Liver (tissue), 9 donors: ENCODE results near the gene ULK3. TPM values are rescaled to one million over a fixed set of nuclear protein-coding genes. Genes with fewer than 3 reads are reported as not detected.

ENCODE experiments used
- DNase-seq: peaks from one replicate; pipeline ENCODE4 v3.0.0-alpha.2; 2017; ENCODE audit warnings: low spot score
- H3K27ac ChIP-seq, 2 donors: one replicate each; pipeline ENCODE4 v1.7.0; 2013; ENCODE audit warnings: inconsistent platforms in 2 of 2, low read length in 2 of 2, control low read depth in 1 of 2, low read depth in 1 of 2, mild to moderate bottlenecking in 1 of 2
- H3K27me3 ChIP-seq, 4 donors: one replicate each; pipeline versions ENCODE4 v1.6.1 to v1.7.0; 2013; ENCODE audit warnings: low read length in 3 of 4, inconsistent platforms in 1 of 4, mild to moderate bottlenecking in 1 of 4, moderate library complexity in 1 of 4; ENCODE audit not compliant: control insufficient read depth in 4 of 4, insufficient read depth in 4 of 4
- H3K36me3 ChIP-seq, 4 donors: one replicate each; pipeline versions ENCODE4 v1.6.1 to v1.7.0; 2013; ENCODE audit warnings: low read length in 3 of 4, mild to moderate bottlenecking in 3 of 4, low read depth in 1 of 4, moderate library complexity in 1 of 4; ENCODE audit not compliant: control insufficient read depth in 4 of 4, insufficient read depth in 3 of 4
- H3K4me1 ChIP-seq, 4 donors: one replicate each; pipeline versions ENCODE4 v1.6.1 to v1.7.0; 2013; ENCODE audit warnings: low read length in 3 of 4, mild to moderate bottlenecking in 3 of 4, moderate library complexity in 1 of 4; ENCODE audit not compliant: control insufficient read depth in 4 of 4, insufficient read depth in 4 of 4
- H3K4me3 ChIP-seq, 3 donors: one replicate each; pipeline versions ENCODE4 v1.6.1 to v1.7.0; 2013; ENCODE audit warnings: low read length in 3 of 3, control low read depth in 1 of 3, low read depth in 1 of 3, mild to moderate bottlenecking in 1 of 3
- H3K9ac ChIP-seq, 2 donors: one replicate each; pipeline ENCODE4 v1.7.0; 2013; ENCODE audit warnings: low read length in 2 of 2, mild to moderate bottlenecking in 2 of 2, moderate library complexity in 2 of 2, control low read depth in 1 of 2, low read depth in 1 of 2
- H3K9me3 ChIP-seq, 4 donors: one replicate each; pipeline versions ENCODE4 v1.6.1 to v1.7.0; 2013; ENCODE audit warnings: low read length in 3 of 4; ENCODE audit not compliant: control insufficient read depth in 4 of 4
- EGR1 ChIP-seq, 2 donors: IDR thresholded peaks; 2 replicates each; pipeline ENCODE4 v1.6.1; 2016 to 2018; ENCODE audit warnings: antibody characterized with exemption in 2 of 2, low read depth in 2 of 2
- FOXA1 ChIP-seq: IDR thresholded peaks from 2 replicates; pipeline ENCODE4 v1.6.1; 2016; ENCODE audit warnings: antibody characterized with exemption
- FOXA2 ChIP-seq: IDR thresholded peaks from 2 replicates; pipeline ENCODE4 v1.6.1; 2016; ENCODE audit warnings: antibody characterized with exemption
- GABPA ChIP-seq, 2 donors: IDR thresholded peaks in 1 of 2; conservative IDR thresholded peaks in 1 of 2; 2 replicates each; pipeline ENCODE4 v1.6.1; 2016; ENCODE audit warnings: antibody characterized with exemption in 2 of 2, mild to moderate bottlenecking in 1 of 2, moderate library complexity in 1 of 2
- HNF4A ChIP-seq, 2 donors: conservative IDR thresholded peaks; 2 replicates each; pipeline ENCODE4 v1.6.1; 2016; ENCODE audit warnings: antibody characterized with exemption in 2 of 2, mild to moderate bottlenecking in 2 of 2
- HNF4G ChIP-seq: IDR thresholded peaks from 2 replicates; pipeline ENCODE4 v1.6.1; 2016; ENCODE audit warnings: antibody characterized with exemption
- JUND ChIP-seq, 2 donors: IDR thresholded peaks; 2 replicates each; pipeline ENCODE4 v1.6.1; 2016; ENCODE audit warnings: antibody characterized with exemption in 2 of 2
- NR2F2 ChIP-seq: IDR thresholded peaks from 2 replicates; pipeline ENCODE4 v1.6.1; 2016; ENCODE audit warnings: antibody characterized with exemption
- RAD21 ChIP-seq, 2 donors: IDR thresholded peaks; 2 replicates each; pipeline ENCODE4 v1.6.1; 2016; ENCODE audit warnings: antibody characterized with exemption in 2 of 2, mild to moderate bottlenecking in 2 of 2
- RXRA ChIP-seq, 2 donors: IDR thresholded peaks; 2 replicates each; pipeline ENCODE4 v1.6.1; 2017 to 2018; ENCODE audit warnings: antibody characterized with exemption in 2 of 2, mild to moderate bottlenecking in 1 of 2
- SP1 ChIP-seq: IDR thresholded peaks from 2 replicates; pipeline ENCODE4 v1.6.1; 2018; ENCODE audit warnings: antibody characterized with exemption, mild to moderate bottlenecking
- TAF1 ChIP-seq: conservative IDR thresholded peaks from 2 replicates; pipeline ENCODE4 v1.6.1; 2016; ENCODE audit warnings: antibody characterized with exemption, mild to moderate bottlenecking
- YY1 ChIP-seq: IDR thresholded peaks from 2 replicates; pipeline ENCODE4 v1.6.1; 2016; ENCODE audit warnings: antibody characterized with exemption, mild to moderate bottlenecking
- WGBS: extraction: QIAGEN DNeasy Blood & Tissue Kit; methylation state at CpG from one replicate; pipeline ENCODE4 v1.1.7; 2013; 5-methylcytosine and 5-hydroxymethylcytosine counted together
- polyA plus RNA-seq, 2 donors: library from polyadenylated mRNA; stranded (reverse) in 1 of 2; unstranded in 1 of 2; fragments of 200-250 nt in 1 of 2; fragments of >200 nt in 1 of 2; fragmentation: Nextera tagmentation in 1 of 2; extraction: Ambion mirVana in 1 of 2; gene quantifications; one replicate each; pipeline versions ENCODE4 v1.2.1 to v1.2.3, GENCODE V29; 2013 to 2015
- total RNA-seq, 2 donors: library from RNA; depleted of rRNA; stranded (reverse); fragments of >200 nt; gene quantifications; one replicate each; pipeline ENCODE4 v1.2.3, GENCODE V29; 2014
- TF ChIP-seq, protein P1 (sequence below): IDR thresholded peaks from 2 replicates; pipeline ENCODE4 v1.6.1; 2016; ENCODE audit warnings: antibody characterized with exemption
- TF ChIP-seq, protein P2 (sequence below): fragments of 150-350 bp; IDR thresholded peaks from 2 replicates; pipeline ENCODE4 v1.5.1; 2017; ENCODE audit warnings: improper control_type of control experiment, low read depth, low read length; ENCODE audit not compliant: missing input control
- TF ChIP-seq, protein P3 (sequence below): IDR thresholded peaks from 2 replicates; pipeline ENCODE4 v1.6.1; 2016; ENCODE audit warnings: antibody characterized with exemption, mild to moderate bottlenecking
- TF ChIP-seq, protein P4 (sequence below): IDR thresholded peaks from 2 replicates; pipeline ENCODE4 v1.6.1; 2016; ENCODE audit warnings: antibody characterized with exemption
- TF ChIP-seq, protein P5 (sequence below): IDR thresholded peaks from 2 replicates; pipeline ENCODE4 v1.6.1; 2016; ENCODE audit warnings: antibody characterized with exemption
- donor health status: healthy.
- donor health status: healthy.
- donor health status: healthy.
- donor health status: healthy.
- donor health status: healthy.

The ULK3 gene
- total and polyA plus RNA-seq, 4 donors, result 13.1 to 35.5 (median 21.4) TPM

DNA sequence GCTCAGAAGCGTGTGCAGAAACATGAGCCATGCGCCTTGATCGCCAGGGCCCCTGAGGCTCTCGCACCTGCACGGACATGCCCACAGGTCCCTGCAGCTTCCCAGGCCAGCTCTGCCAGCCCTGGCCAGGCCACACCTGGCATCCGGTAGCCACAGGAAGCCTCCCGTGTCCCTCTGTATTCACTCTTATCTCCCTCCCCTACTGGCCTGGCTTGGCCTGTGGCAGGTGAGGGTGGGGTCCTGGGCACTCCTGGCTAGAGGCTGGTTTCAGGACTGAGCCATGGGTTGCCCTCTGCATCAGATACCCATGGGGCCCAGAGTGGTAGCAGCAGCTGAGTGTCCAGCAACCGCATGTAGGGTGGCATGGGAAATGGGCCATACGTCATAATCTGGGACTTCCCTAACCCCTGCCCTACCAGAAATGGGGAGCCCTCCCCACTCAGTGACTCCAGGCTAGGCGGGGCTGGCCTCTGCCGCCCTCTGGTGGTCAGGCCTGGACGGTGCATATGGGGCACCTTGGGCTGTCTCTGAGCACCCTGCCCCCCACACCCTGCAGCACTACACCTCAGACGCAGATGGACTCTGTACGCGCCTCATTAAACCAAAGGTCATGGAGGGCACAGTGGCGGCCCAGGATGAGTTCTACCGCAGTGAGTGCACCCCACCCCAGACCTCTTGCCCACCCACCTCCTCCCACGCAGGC lies 42.9 kb downstream of the ULK3 start:
- Histone ChIP-seq H3K27me3 (no peaks in the 10 kb centered on the region), H3K36me3 (peaks cover 8 to 39% (median 27%) of the 10 kb centered on the region in 4 donors), H3K9ac (peak overlapping the region in 1 of 2 donors; percentile 10), H3K27ac (peak overlapping the region; percentile 76 to 77), H3K4me1 (peaks cover 23 to 56% (median 48%) of the 10 kb centered on the region in 4 donors), H3K4me3 (no peak overlapping the region), H3K9me3 (no peaks in the 10 kb centered on the region)
- DNase-seq, result peak; percentile 86
- TF ChIP-seq, protein P1, sequence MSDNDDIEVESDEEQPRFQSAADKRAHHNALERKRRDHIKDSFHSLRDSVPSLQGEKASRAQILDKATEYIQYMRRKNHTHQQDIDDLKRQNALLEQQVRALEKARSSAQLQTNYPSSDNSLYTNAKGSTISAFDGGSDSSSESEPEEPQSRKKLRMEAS, result peak; percentile 7
- TF ChIP-seq TAF1 (no peak), FOXA2 (no peak), SP1 (peak; percentile 43), RAD21 (IDR thresholded peaks at IDR 0.05) (peak; percentile 97 to 99), HNF4A (conservative IDR thresholded peaks at IDR 0.05) (peak; percentile 19 to 63), YY1 (no peak), HNF4G (no peak), NR2F2 (peak; percentile 7), GABPA (IDR thresholded peaks at IDR 0.05 in 1 of 2, conservative IDR thresholded peaks at IDR 0.05 in 1 of 2) (no peak), EGR1 (IDR thresholded peaks at IDR 0.05; ENCODE audit: low read depth in 2 of 2) (no peak), JUND (IDR thresholded peaks at IDR 0.05) (no peak), RXRA (IDR thresholded peaks at IDR 0.05) (peak; percentile 61 to 77), FOXA1 (no peak)
- TF ChIP-seq, protein P2, sequence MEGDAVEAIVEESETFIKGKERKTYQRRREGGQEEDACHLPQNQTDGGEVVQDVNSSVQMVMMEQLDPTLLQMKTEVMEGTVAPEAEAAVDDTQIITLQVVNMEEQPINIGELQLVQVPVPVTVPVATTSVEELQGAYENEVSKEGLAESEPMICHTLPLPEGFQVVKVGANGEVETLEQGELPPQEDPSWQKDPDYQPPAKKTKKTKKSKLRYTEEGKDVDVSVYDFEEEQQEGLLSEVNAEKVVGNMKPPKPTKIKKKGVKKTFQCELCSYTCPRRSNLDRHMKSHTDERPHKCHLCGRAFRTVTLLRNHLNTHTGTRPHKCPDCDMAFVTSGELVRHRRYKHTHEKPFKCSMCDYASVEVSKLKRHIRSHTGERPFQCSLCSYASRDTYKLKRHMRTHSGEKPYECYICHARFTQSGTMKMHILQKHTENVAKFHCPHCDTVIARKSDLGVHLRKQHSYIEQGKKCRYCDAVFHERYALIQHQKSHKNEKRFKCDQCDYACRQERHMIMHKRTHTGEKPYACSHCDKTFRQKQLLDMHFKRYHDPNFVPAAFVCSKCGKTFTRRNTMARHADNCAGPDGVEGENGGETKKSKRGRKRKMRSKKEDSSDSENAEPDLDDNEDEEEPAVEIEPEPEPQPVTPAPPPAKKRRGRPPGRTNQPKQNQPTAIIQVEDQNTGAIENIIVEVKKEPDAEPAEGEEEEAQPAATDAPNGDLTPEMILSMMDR, result peak; percentile 98
- TF ChIP-seq, protein P3, sequence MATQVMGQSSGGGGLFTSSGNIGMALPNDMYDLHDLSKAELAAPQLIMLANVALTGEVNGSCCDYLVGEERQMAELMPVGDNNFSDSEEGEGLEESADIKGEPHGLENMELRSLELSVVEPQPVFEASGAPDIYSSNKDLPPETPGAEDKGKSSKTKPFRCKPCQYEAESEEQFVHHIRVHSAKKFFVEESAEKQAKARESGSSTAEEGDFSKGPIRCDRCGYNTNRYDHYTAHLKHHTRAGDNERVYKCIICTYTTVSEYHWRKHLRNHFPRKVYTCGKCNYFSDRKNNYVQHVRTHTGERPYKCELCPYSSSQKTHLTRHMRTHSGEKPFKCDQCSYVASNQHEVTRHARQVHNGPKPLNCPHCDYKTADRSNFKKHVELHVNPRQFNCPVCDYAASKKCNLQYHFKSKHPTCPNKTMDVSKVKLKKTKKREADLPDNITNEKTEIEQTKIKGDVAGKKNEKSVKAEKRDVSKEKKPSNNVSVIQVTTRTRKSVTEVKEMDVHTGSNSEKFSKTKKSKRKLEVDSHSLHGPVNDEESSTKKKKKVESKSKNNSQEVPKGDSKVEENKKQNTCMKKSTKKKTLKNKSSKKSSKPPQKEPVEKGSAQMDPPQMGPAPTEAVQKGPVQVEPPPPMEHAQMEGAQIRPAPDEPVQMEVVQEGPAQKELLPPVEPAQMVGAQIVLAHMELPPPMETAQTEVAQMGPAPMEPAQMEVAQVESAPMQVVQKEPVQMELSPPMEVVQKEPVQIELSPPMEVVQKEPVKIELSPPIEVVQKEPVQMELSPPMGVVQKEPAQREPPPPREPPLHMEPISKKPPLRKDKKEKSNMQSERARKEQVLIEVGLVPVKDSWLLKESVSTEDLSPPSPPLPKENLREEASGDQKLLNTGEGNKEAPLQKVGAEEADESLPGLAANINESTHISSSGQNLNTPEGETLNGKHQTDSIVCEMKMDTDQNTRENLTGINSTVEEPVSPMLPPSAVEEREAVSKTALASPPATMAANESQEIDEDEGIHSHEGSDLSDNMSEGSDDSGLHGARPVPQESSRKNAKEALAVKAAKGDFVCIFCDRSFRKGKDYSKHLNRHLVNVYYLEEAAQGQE, result no peak
- TF ChIP-seq, protein P4, sequence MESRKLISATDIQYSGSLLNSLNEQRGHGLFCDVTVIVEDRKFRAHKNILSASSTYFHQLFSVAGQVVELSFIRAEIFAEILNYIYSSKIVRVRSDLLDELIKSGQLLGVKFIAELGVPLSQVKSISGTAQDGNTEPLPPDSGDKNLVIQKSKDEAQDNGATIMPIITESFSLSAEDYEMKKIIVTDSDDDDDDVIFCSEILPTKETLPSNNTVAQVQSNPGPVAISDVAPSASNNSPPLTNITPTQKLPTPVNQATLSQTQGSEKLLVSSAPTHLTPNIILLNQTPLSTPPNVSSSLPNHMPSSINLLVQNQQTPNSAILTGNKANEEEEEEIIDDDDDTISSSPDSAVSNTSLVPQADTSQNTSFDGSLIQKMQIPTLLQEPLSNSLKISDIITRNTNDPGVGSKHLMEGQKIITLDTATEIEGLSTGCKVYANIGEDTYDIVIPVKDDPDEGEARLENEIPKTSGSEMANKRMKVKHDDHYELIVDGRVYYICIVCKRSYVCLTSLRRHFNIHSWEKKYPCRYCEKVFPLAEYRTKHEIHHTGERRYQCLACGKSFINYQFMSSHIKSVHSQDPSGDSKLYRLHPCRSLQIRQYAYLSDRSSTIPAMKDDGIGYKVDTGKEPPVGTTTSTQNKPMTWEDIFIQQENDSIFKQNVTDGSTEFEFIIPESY, result no peak
- TF ChIP-seq, protein P5, sequence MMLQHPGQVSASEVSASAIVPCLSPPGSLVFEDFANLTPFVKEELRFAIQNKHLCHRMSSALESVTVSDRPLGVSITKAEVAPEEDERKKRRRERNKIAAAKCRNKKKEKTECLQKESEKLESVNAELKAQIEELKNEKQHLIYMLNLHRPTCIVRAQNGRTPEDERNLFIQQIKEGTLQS, result no peak
- WGBS, result 25% methylated on average over 18 of the region's 18 CpGs
